Neuronal stem cell (in vitro differentiated cells): ENCODE results near the gene TULP4.

Experiments
- DNase-seq: peaks from one replicate; pipeline ENCODE4 v3.0.0-alpha.2; 2013; ENCODE audit warnings: low spot score
- H2AFZ ChIP-seq: one replicate; pipeline ENCODE4 v1.6.1; 2013; ENCODE audit warnings: mild to moderate bottlenecking, low read length, inconsistent platforms
- H2AK5ac ChIP-seq: 2 replicates; pipeline ENCODE4 v1.6.1; 2013; ENCODE audit warnings: low read depth, mild to moderate bottlenecking, inconsistent platforms, low read length, moderate library complexity, mixed read lengths
- H2BK120ac ChIP-seq: 2 replicates; pipeline ENCODE4 v1.6.1; 2013; ENCODE audit warnings: low read depth, mild to moderate bottlenecking, inconsistent platforms, low read length, moderate library complexity, mixed read lengths
- H2BK12ac ChIP-seq: one replicate; pipeline ENCODE4 v1.6.1; 2013; ENCODE audit warnings: low read length, inconsistent platforms
- H2BK15ac ChIP-seq: 2 replicates; pipeline ENCODE4 v1.6.1; 2013; ENCODE audit warnings: mild to moderate bottlenecking, low read length, inconsistent platforms, mixed read lengths
- H2BK5ac ChIP-seq: one replicate; pipeline ENCODE4 v1.6.1; 2013; ENCODE audit warnings: inconsistent platforms, mild to moderate bottlenecking, low read length, moderate library complexity
- H3K14ac ChIP-seq: one replicate; pipeline ENCODE4 v1.6.1; 2013; ENCODE audit warnings: low read length, inconsistent platforms
- H3K18ac ChIP-seq: 2 replicates; pipeline ENCODE4 v1.6.1; 2013; ENCODE audit warnings: low read length, inconsistent platforms
- H3K23ac ChIP-seq: 2 replicates; pipeline ENCODE4 v1.6.1; 2013; ENCODE audit warnings: low read depth, mild to moderate bottlenecking, mixed read lengths, low read length, inconsistent platforms; ENCODE audit not compliant: poor library complexity
- H3K27ac ChIP-seq: replicated peaks from 3 replicates; pipeline ENCODE4 v1.5.1; 2013; ENCODE audit warnings: low read length, inconsistent platforms
- H3K27me3 ChIP-seq, 3 experiments: 2 replicates each; pipeline ENCODE4 v1.6.1; 2013; ENCODE audit warnings: low read length in 3 of 3, mild to moderate bottlenecking in 2 of 3, inconsistent platforms in 1 of 3, low read depth in 1 of 3, mixed read lengths in 1 of 3, moderate library complexity in 1 of 3; ENCODE audit not compliant: control insufficient read depth in 3 of 3, insufficient read depth in 3 of 3
- H3K36me3 ChIP-seq, 2 donors: replicated peaks in 1 of 2; 2 replicates each; pipeline ENCODE4 v1.6.1; 2013; ENCODE audit warnings: low read length in 2 of 2; ENCODE audit not compliant: control insufficient read depth in 2 of 2, insufficient read depth in 2 of 2
- H3K4ac ChIP-seq: 2 replicates; pipeline ENCODE4 v1.6.1; 2013; ENCODE audit warnings: inconsistent platforms, mild to moderate bottlenecking, low read length, moderate library complexity
- H3K4me1 ChIP-seq, 2 donors: 1 replicate in 1 of 2; 2 replicates in 1 of 2; pipeline ENCODE4 v1.6.1; 2013; ENCODE audit warnings: low read length in 2 of 2, low read depth in 1 of 2; ENCODE audit not compliant: control insufficient read depth in 2 of 2, insufficient read depth in 1 of 2
- H3K4me2 ChIP-seq: one replicate; pipeline ENCODE4 v1.6.1; 2013; ENCODE audit warnings: mild to moderate bottlenecking, low read length, inconsistent platforms; ENCODE audit not compliant: insufficient read depth, poor library complexity, severe bottlenecking
- H3K4me3 ChIP-seq, 2 donors: 2 replicates each; pipeline ENCODE4 v1.5.1; 2013; ENCODE audit warnings: low read length in 2 of 2, mild to moderate bottlenecking in 2 of 2, inconsistent platforms in 1 of 2, moderate library complexity in 1 of 2
- H3K79me1 ChIP-seq: one replicate; pipeline ENCODE4 v1.6.1; 2013; ENCODE audit warnings: low read depth, mild to moderate bottlenecking, inconsistent platforms, low read length, moderate library complexity
- H3K9ac ChIP-seq: one replicate; pipeline ENCODE4 v1.6.1; 2013; ENCODE audit warnings: mild to moderate bottlenecking, low read depth, low read length, inconsistent platforms; ENCODE audit not compliant: poor library complexity
- H3K9me3 ChIP-seq, 2 donors: replicated peaks in 1 of 2; 2 replicates each; pipeline versions ENCODE3 to v1.6.1; 2013; ENCODE audit warnings: low read length in 2 of 2, mild to moderate bottlenecking in 2 of 2, inconsistent platforms in 1 of 2, low read depth in 1 of 2, mixed read lengths in 1 of 2, moderate library complexity in 1 of 2; ENCODE audit not compliant: control insufficient read depth in 2 of 2, insufficient read depth in 1 of 2
- H4K8ac ChIP-seq: one replicate; pipeline ENCODE4 v1.6.1; 2013; ENCODE audit warnings: low read depth, mild to moderate bottlenecking, inconsistent platforms, low read length, moderate library complexity
- H4K91ac ChIP-seq: one replicate; pipeline ENCODE4 v1.6.1; 2013; ENCODE audit warnings: low read length, low read depth, mild to moderate bottlenecking, inconsistent platforms; ENCODE audit not compliant: poor library complexity
- WGBS, 2 donors: extraction: QIAGEN DNeasy Blood & Tissue Kit; methylation state at CpG; one replicate each; pipeline ENCODE4 v1.1.7; 2013; ENCODE audit warnings: missing lambda C conversion rate in 2 of 2, mixed read lengths in 1 of 2; ENCODE audit not compliant: insufficient read length in 2 of 2, insufficient replicate concordance in 1 of 2; ENCODE audit errors: extremely low coverage in 2 of 2; 5-methylcytosine and 5-hydroxymethylcytosine counted together

Gene TULP4

GRCh38 chr6:158309814-158310213, 2.5 kb upstream of the TULP4 start:
- no peak overlapping the region for H3K18ac ChIP-seq
- H3K23ac ChIP-seq: no peak overlapping the region
- H3K79me1 ChIP-seq: no peaks in the 10 kb centered on the region
- no peaks in the 10 kb centered on the region for H3K4me1 ChIP-seq
- no CpG with 5 or more reads among the region's 5 CpGs for WGBS, 2 donors
- no peak for DNase-seq
- no peaks in the 10 kb centered on the region for H3K27me3 ChIP-seq
- H2AFZ ChIP-seq: no peak overlapping the region
- no peak overlapping the region for H2BK5ac ChIP-seq
- H2BK12ac ChIP-seq: no peak overlapping the region
- no peak overlapping the region for H2AK5ac ChIP-seq
- H2BK120ac ChIP-seq: no peak overlapping the region
- no peak overlapping the region for H3K4ac ChIP-seq
- H4K91ac ChIP-seq: no peak overlapping the region
- H3K9me3 ChIP-seq: peaks cover 0 to 6% of the 10 kb centered on the region in 2 donors
- no peak overlapping the region for H3K27ac ChIP-seq
- H3K4me2 ChIP-seq: no peak overlapping the region
- no peak overlapping the region for H3K9ac ChIP-seq
- no peak overlapping the region for H4K8ac ChIP-seq
- H2BK15ac ChIP-seq: no peak overlapping the region
- no peak overlapping the region for H3K4me3 ChIP-seq
- H3K14ac ChIP-seq: no peak overlapping the region
- H3K36me3 ChIP-seq: peaks cover 5 to 52% of the 10 kb centered on the region in 2 donors

GRCh38 chr6:158311193-158311592, 1.1 kb upstream of the TULP4 start:
- H4K8ac ChIP-seq: no peak overlapping the region
- no peak overlapping the region for H2AK5ac ChIP-seq
- H2BK120ac ChIP-seq: no peak overlapping the region
- H2BK15ac ChIP-seq: no peak overlapping the region
- no peaks in the 10 kb centered on the region for H3K4me1 ChIP-seq
- H3K27ac ChIP-seq: no peak overlapping the region
- no peak overlapping the region for H3K18ac ChIP-seq
- WGBS, 2 donors: no CpG with 5 or more reads among the region's 8 CpGs
- H4K91ac ChIP-seq: no peak overlapping the region
- H3K14ac ChIP-seq: no peak overlapping the region
- no peak overlapping the region for H2AFZ ChIP-seq
- peaks cover 0 to 18% of the 10 kb centered on the region in 2 donors for H3K9me3 ChIP-seq
- no peaks in the 10 kb centered on the region for H3K27me3 ChIP-seq
- no peak overlapping the region for H3K4me3 ChIP-seq
- H3K4me2 ChIP-seq: no peak overlapping the region
- H3K36me3 ChIP-seq: peaks cover 5 to 62% of the 10 kb centered on the region in 2 donors
- DNase-seq: no peak
- H3K9ac ChIP-seq: no peak overlapping the region
- H2BK12ac ChIP-seq: no peak overlapping the region
- no peak overlapping the region for H3K23ac ChIP-seq
- no peak overlapping the region for H2BK5ac ChIP-seq
- H3K4ac ChIP-seq: no peak overlapping the region
- no peaks in the 10 kb centered on the region for H3K79me1 ChIP-seq

- no peak for DNase-seq
- Histone ChIP-seq H3K4me2 (no peak overlapping the region), H3K9me3 (peaks cover under 1 to 22% of the 10 kb centered on the region in 2 donors), H3K79me1 (no peaks in the 10 kb centered on the region), H4K91ac (no peak overlapping the region), H3K14ac (no peak overlapping the region), H2AFZ (no peak overlapping the region), H3K18ac (no peak overlapping the region), H3K4me1 (no peaks in the 10 kb centered on the region), H2BK12ac (no peak overlapping the region), H3K4ac (no peak overlapping the region), H3K4me3 (no peak overlapping the region), H2AK5ac (no peak overlapping the region), H3K27me3 (no peaks in the 10 kb centered on the region), H2BK5ac (no peak overlapping the region), H3K23ac (no peak overlapping the region), H4K8ac (no peak overlapping the region), H2BK120ac (no peak overlapping the region), H3K9ac (no peak overlapping the region), H3K27ac (no peak overlapping the region), H3K36me3 (peaks cover 5 to 64% of the 10 kb centered on the region in 2 donors), H2BK15ac (no peak overlapping the region)
- WGBS, 2 donors: no CpG with 5 or more reads among the region's 4 CpGs
Measured at GRCh38 chr6:158311626-158312025, 639 bp upstream of the TULP4 start.

- H2AFZ ChIP-seq: no peak overlapping the region
- H2AK5ac ChIP-seq: no peak overlapping the region
- no peaks in the 10 kb centered on the region for H3K27me3 ChIP-seq
- H3K4ac ChIP-seq: no peak overlapping the region
- no peak overlapping the region for H2BK120ac ChIP-seq
- H2BK12ac ChIP-seq: no peak overlapping the region
- H3K18ac ChIP-seq: no peak overlapping the region
- H3K79me1 ChIP-seq: no peaks in the 10 kb centered on the region
- no peak overlapping the region for H2BK5ac ChIP-seq
- WGBS, 2 donors: no CpG with 5 or more reads among the region's 11 CpGs
- H2BK15ac ChIP-seq: no peak overlapping the region
- no peak overlapping the region for H3K9ac ChIP-seq
- no peak overlapping the region for H3K4me2 ChIP-seq
- no peak overlapping the region for H3K4me3 ChIP-seq
- H3K36me3 ChIP-seq: peaks cover 6 to 65% of the 10 kb centered on the region in 2 donors
- no peak overlapping the region for H3K23ac ChIP-seq
- no peak overlapping the region for H3K14ac ChIP-seq
- no peak for DNase-seq
- H3K4me1 ChIP-seq: no peaks in the 10 kb centered on the region
- H3K27ac ChIP-seq: no peak overlapping the region
- H4K8ac ChIP-seq: no peak overlapping the region
- peaks cover 4 to 21% of the 10 kb centered on the region in 2 donors for H3K9me3 ChIP-seq
- H4K91ac ChIP-seq: no peak overlapping the region
Measured at GRCh38 chr6:158312672-158313397, 570 bp downstream of the TULP4 start.
